HUES64 (cell line): ENCODE results near the gene PAM.
A peak's percentile ranks its signal among the peaks of the same experiment; 100 is the strongest.

ENCODE experiments used
- H3K27ac ChIP-seq: 2 replicates; pipeline ENCODE4 v1.7.0; 2013; ENCODE audit warnings: low read depth, low read length, inconsistent platforms
- H3K27me3 ChIP-seq: 2 replicates; pipeline ENCODE4 v1.6.1; 2013; ENCODE audit warnings: mild to moderate bottlenecking, low read length; ENCODE audit not compliant: insufficient read depth
- H3K36me3 ChIP-seq: 2 replicates; pipeline ENCODE4 v1.6.1; 2013; ENCODE audit warnings: mild to moderate bottlenecking, low read length; ENCODE audit not compliant: insufficient read depth
- H3K4me1 ChIP-seq: 2 replicates; pipeline ENCODE4 v1.6.1; 2013; ENCODE audit warnings: mild to moderate bottlenecking, low read length, moderate library complexity; ENCODE audit not compliant: insufficient read depth
- H3K4me3 ChIP-seq: 2 replicates; pipeline ENCODE4 v1.5.1; 2013; ENCODE audit warnings: mild to moderate bottlenecking, low read length, moderate library complexity
- H3K9ac ChIP-seq: 2 replicates; pipeline ENCODE4 v1.6.1; 2013; ENCODE audit warnings: mild to moderate bottlenecking, low read depth, low read length
- H3K9me3 ChIP-seq: 2 replicates; pipeline ENCODE4 v1.6.1; 2013; ENCODE audit warnings: low read depth, low read length; ENCODE audit not compliant: insufficient read depth
- WGBS: fragments of 150-250, 120-280 bp; methylation state at CpG from one replicate; pipeline ENCODE4 v1.1.7; 2013; ENCODE audit warnings: missing lambda C conversion rate; 5-methylcytosine and 5-hydroxymethylcytosine counted together

Gene PAM

GRCh38 chr5:102782217-102782872 lies 27.2 kb downstream of the PAM start:
- 90% methylated on average over 3 of the region's 3 CpGs for WGBS
- Histone ChIP-seq H3K36me3 (no peaks in the 10 kb centered on the region), H3K27me3 (no peaks in the 10 kb centered on the region), H3K9ac (no peak overlapping the region), H3K27ac (no peak overlapping the region), H3K9me3 (0 out of 2 replicates have a peak, but pooled peaks cover 4% of the 10 kb centered on the region), H3K4me1 (no peaks in the 10 kb centered on the region), H3K4me3 (no peak overlapping the region)

- Histone ChIP-seq H3K36me3 (no peaks in the 10 kb centered on the region), H3K4me3 (no peak overlapping the region), H3K9ac (no peak overlapping the region), H3K27ac (no peak overlapping the region), H3K9me3 (0 out of 2 replicates have a peak, but pooled peaks cover 4% of the 10 kb centered on the region), H3K4me1 (peaks cover 8% of the 10 kb centered on the region; the same call in 1 of the 2 replicates), H3K27me3 (no peaks in the 10 kb centered on the region)
- WGBS, result 90% methylated on average over 2 of the region's 2 CpGs
Observed at GRCh38 chr5:102787134-102787533, 32.0 kb downstream of the PAM start.

- no peaks in the 10 kb centered on the region for H3K36me3 ChIP-seq
- H3K4me3 ChIP-seq, result no peak overlapping the region
- 0 out of 2 replicates have a peak, but pooled peaks cover 4% of the 10 kb centered on the region for H3K9me3 ChIP-seq
- no peaks in the 10 kb centered on the region for H3K27me3 ChIP-seq
- H3K27ac ChIP-seq, result no peak overlapping the region
- H3K4me1 ChIP-seq, result peaks cover 13% of the 10 kb centered on the region; the same call in 1 of the 2 replicates
- H3K9ac ChIP-seq, result no peak overlapping the region
- WGBS, result 97% methylated on average over 2 of the region's 2 CpGs
Observed at GRCh38 chr5:102788788-102789187, 33.7 kb downstream of the PAM start.

GRCh38 chr5:102789469-102789868 lies 34.4 kb downstream of the PAM start:
- H3K36me3 ChIP-seq, result no peaks in the 10 kb centered on the region
- no peak overlapping the region for H3K9ac ChIP-seq
- H3K4me3 ChIP-seq, result no peak overlapping the region
- H3K4me1 ChIP-seq, result peaks cover 20% of the 10 kb centered on the region
- H3K27me3 ChIP-seq, result no peaks in the 10 kb centered on the region
- 0 out of 2 replicates have a peak, but pooled peaks cover 4% of the 10 kb centered on the region for H3K9me3 ChIP-seq
- 94% methylated on average over 4 of the region's 4 CpGs for WGBS
- no peak overlapping the region for H3K27ac ChIP-seq

- Histone ChIP-seq H3K4me3 (no peak overlapping the region), H3K27me3 (no peaks in the 10 kb centered on the region), H3K36me3 (no peaks in the 10 kb centered on the region), H3K4me1 (peaks cover 33% of the 10 kb centered on the region), H3K9ac (no peak overlapping the region), H3K9me3 (no peaks in the 10 kb centered on the region), H3K27ac (no peak overlapping the region)
Observed at GRCh38 chr5:102790748-102791147, 35.6 kb downstream of the PAM start.

- H3K36me3 ChIP-seq, result no peaks in the 10 kb centered on the region
- peaks cover 52% of the 10 kb centered on the region for H3K4me1 ChIP-seq
- WGBS, result no CpG with 5 or more reads among the region's 1 CpG
- H3K27ac ChIP-seq, result no peak overlapping the region
- no peak overlapping the region for H3K9ac ChIP-seq
- H3K9me3 ChIP-seq, result no peaks in the 10 kb centered on the region
- no peaks in the 10 kb centered on the region for H3K27me3 ChIP-seq
- H3K4me3 ChIP-seq, result no peak overlapping the region
Observed at GRCh38 chr5:102792705-102793104, 37.6 kb downstream of the PAM start.

- 79% methylated on average over 1 of the region's 1 CpG for WGBS
- Histone ChIP-seq H3K9ac (no peak overlapping the region), H3K36me3 (no peaks in the 10 kb centered on the region), H3K4me3 (no peak overlapping the region), H3K4me1 (peaks cover 65% of the 10 kb centered on the region), H3K9me3 (no peaks in the 10 kb centered on the region), H3K27ac (peak overlapping the region; percentile 25; the same call in 1 of the 2 replicates), H3K27me3 (no peaks in the 10 kb centered on the region)
Observed at GRCh38 chr5:102794047-102794446, 38.9 kb downstream of the PAM start.

- H3K9ac ChIP-seq, result 0 out of 2 replicates have a peak overlapping the region, but pooled peaks have one; percentile 16
- H3K4me1 ChIP-seq, result peaks cover 73% of the 10 kb centered on the region
- no peak overlapping the region for H3K27ac ChIP-seq
- WGBS, result 57% methylated on average over 3 of the region's 3 CpGs
- H3K9me3 ChIP-seq, result no peaks in the 10 kb centered on the region
- H3K27me3 ChIP-seq, result no peaks in the 10 kb centered on the region
- H3K4me3 ChIP-seq, result no peak overlapping the region
- no peaks in the 10 kb centered on the region for H3K36me3 ChIP-seq
Observed at GRCh38 chr5:102794677-102795331, 39.7 kb downstream of the PAM start.

GRCh38 chr5:102795526-102795925 lies 40.4 kb downstream of the PAM start:
- Histone ChIP-seq H3K36me3 (no peaks in the 10 kb centered on the region), H3K27me3 (no peaks in the 10 kb centered on the region), H3K9ac (no peak overlapping the region), H3K4me1 (peaks cover 80% of the 10 kb centered on the region), H3K9me3 (no peaks in the 10 kb centered on the region), H3K4me3 (no peak overlapping the region), H3K27ac (no peak overlapping the region)
- 88% methylated on average over 4 of the region's 4 CpGs for WGBS

- 95% methylated on average over 2 of the region's 2 CpGs for WGBS
- H3K36me3 ChIP-seq, result no peaks in the 10 kb centered on the region
- no peaks in the 10 kb centered on the region for H3K27me3 ChIP-seq
- H3K27ac ChIP-seq, result no peak overlapping the region
- H3K4me3 ChIP-seq, result no peak overlapping the region
- no peaks in the 10 kb centered on the region for H3K9me3 ChIP-seq
- H3K4me1 ChIP-seq, result peaks cover 85% of the 10 kb centered on the region
- H3K9ac ChIP-seq, result no peak overlapping the region
Observed at GRCh38 chr5:102796009-102796408, 40.9 kb downstream of the PAM start.

- Histone ChIP-seq H3K27ac (no peak overlapping the region), H3K9me3 (no peaks in the 10 kb centered on the region), H3K9ac (no peak overlapping the region), H3K36me3 (no peaks in the 10 kb centered on the region), H3K4me3 (no peak overlapping the region), H3K4me1 (peaks cover 85% of the 10 kb centered on the region), H3K27me3 (no peaks in the 10 kb centered on the region)
- 91% methylated on average over 2 of the region's 2 CpGs for WGBS
Observed at GRCh38 chr5:102796498-102796897, 41.4 kb downstream of the PAM start.
